Sigmoid colon (tissue), 7 donors: ENCODE results near the gene TOM1. TPM values are rescaled to one million over a fixed set of nuclear protein-coding genes. Genes with fewer than 3 reads are reported as not detected.

Source experiments
- DNase-seq: peaks from one replicate; pipeline ENCODE4 v3.0.0-alpha.2; 2019
- H3K27ac ChIP-seq, 4 donors: fragments of 200-600 bp; sonication (generic); one replicate each; pipeline ENCODE4 v1.5.1; 2016 to 2019; ENCODE audit warnings: mild to moderate bottlenecking in 1 of 4
- H3K27me3 ChIP-seq, 3 donors: fragments of 200-600 bp; sonication (generic); one replicate each; pipeline ENCODE4 v1.5.1; 2019; ENCODE audit warnings: mild to moderate bottlenecking in 1 of 3
- H3K36me3 ChIP-seq, 4 donors: fragments of 200-600 bp; sonication (generic); one replicate each; pipeline ENCODE4 v1.5.1; 2016 to 2019
- H3K4me1 ChIP-seq, 4 donors: fragments of 200-600 bp; sonication (generic); one replicate each; pipeline ENCODE4 v1.5.1; 2017 to 2019
- H3K4me3 ChIP-seq, 4 donors: fragments of 200-600 bp; sonication (generic); one replicate each; pipeline ENCODE4 v1.5.1; 2017 to 2019; ENCODE audit warnings: mild to moderate bottlenecking in 2 of 4, moderate library complexity in 1 of 4
- H3K9me3 ChIP-seq, 4 donors: fragments of 200-600 bp in 3 of 4; sonication (generic) in 3 of 4; one replicate each; pipeline versions ENCODE4 v1.5.1 to v1.6.1; 2013 to 2019
- CTCF ChIP-seq, 4 experiments: fragments of 450-650 bp in 3 of 4; fragments of 200-600 bp in 1 of 4; IDR thresholded peaks; one replicate each; pipeline ENCODE4 v1.5.1; 2016 to 2019; ENCODE audit warnings: antibody characterized with exemption in 4 of 4, mild to moderate bottlenecking in 3 of 4, moderate library complexity in 2 of 4
- EP300 ChIP-seq, 4 donors: sonication (generic); formaldehyde crosslinking; IDR thresholded peaks; one replicate each; pipeline ENCODE4 v1.6.1; 2017; ENCODE audit warnings: antibody characterized with exemption in 4 of 4
- POLR2A ChIP-seq, 2 donors: fragments of 450-650 bp; IDR thresholded peaks; one replicate each; pipeline ENCODE4 v1.6.1; 2016; ENCODE audit warnings: antibody characterized with exemption in 2 of 2, mild to moderate bottlenecking in 2 of 2, moderate library complexity in 2 of 2
- POLR2AphosphoS5 ChIP-seq, 4 donors: sonication (generic); formaldehyde crosslinking; IDR thresholded peaks; one replicate each; pipeline ENCODE4 v1.6.1; 2017; ENCODE audit warnings: antibody characterized with exemption in 4 of 4
- WGBS, 2 donors: extraction: QIAGEN DNeasy Blood & Tissue Kit; methylation state at CpG; one replicate each; pipeline ENCODE4 v1.1.7; 2013; 5-methylcytosine and 5-hydroxymethylcytosine counted together
- intact Hi-C: fragments of 100-400 bp; cut with DNase I; formaldehyde crosslinking; loops from one replicate; pipeline ENCODE4 v1.15.1; 2023
- polyA plus RNA-seq, 3 donors: library from polyadenylated mRNA; stranded (reverse); fragments of 200-250 nt; gene quantifications; one replicate each; pipeline ENCODE4 v1.2.3, GENCODE V29; 2013
- total RNA-seq, 4 donors: library from RNA; depleted of rRNA; stranded (reverse); fragments of >200 nt; gene quantifications; one replicate each; pipeline ENCODE4 v1.1.0, GENCODE V29; 2016
- donor health status: healthy with polysubstance abuse.
- donor health status: Bipolar disorder and iron deficiency.
- donor health status: healthy.

The TOM1 gene
- total and polyA plus RNA-seq, 7 donors, result 32.5 to 66.5 (median 50.8) TPM

- WGBS, 2 donors, result 0% methylated on average over 84 of the region's 84 CpGs
- TF ChIP-seq EP300 (IDR thresholded peaks at IDR 0.05) (no peak), POLR2AphosphoS5 (IDR thresholded peaks at IDR 0.05) (peak in 2 of 4 donors; percentile 17 to 43), POLR2A (IDR thresholded peaks at IDR 0.05) (no peak), CTCF (IDR thresholded peaks at IDR 0.05) (no peak)
- Histone ChIP-seq H3K27me3 (no peaks in the 10 kb centered on the region), H3K36me3 (peaks cover 0 to 5% (median 2%) of the 10 kb centered on the region in 4 donors), H3K27ac (peak within 1 kb of the TSS; percentile 88 to 97 (median 96)), H3K9me3 (no peaks in the 10 kb centered on the region), H3K4me1 (peaks cover 0 to 21% (median 13%) of the 10 kb centered on the region in 4 donors), H3K4me3 (peak within 1 kb of the TSS; percentile 57 to 95 (median 76))
- DNase-seq, result peak; percentile 92
- intact Hi-C loops, result loop anchor here (5.0 kb wide), 1 partner anchor 40 kb away; the partner anchor contains the start of gene TOM1
Measured at GRCh38 chr22:35257321-35258190, 42.1 kb upstream of the TOM1 start, which contains the start of gene HMGXB4. Gene HMGXB4 (plus strand): TSS chr22:35257493. CDS start chr22:35262391, 4,898 bp downstream.

GRCh38 chr22:35258191-35258988, 41.3 kb upstream of the TOM1 start:
- H3K4me1 ChIP-seq, result peaks cover 0 to 21% (median 13%) of the 10 kb centered on the region in 4 donors
- peaks cover 0 to 14% (median 5%) of the 10 kb centered on the region in 4 donors for H3K36me3 ChIP-seq
- intact Hi-C loops, result loop anchor here (5.0 kb wide), 1 partner anchor 39 kb away; the partner anchor contains the start of gene TOM1
- 20 to 43% methylated on average over 23 of the region's 23 CpGs for WGBS, 2 donors
- peak overlapping the region; percentile 57 to 95 (median 76) for H3K4me3 ChIP-seq
- TF ChIP-seq CTCF (IDR thresholded peaks at IDR 0.05), result no peak
- no peak for TF ChIP-seq POLR2AphosphoS5 (IDR thresholded peaks at IDR 0.05)
- no peak for TF ChIP-seq EP300 (IDR thresholded peaks at IDR 0.05)
- TF ChIP-seq POLR2A (IDR thresholded peaks at IDR 0.05), result no peak
- H3K9me3 ChIP-seq, result no peaks in the 10 kb centered on the region
- H3K27ac ChIP-seq, result peak overlapping the region; percentile 88 to 97 (median 96)
- H3K27me3 ChIP-seq, result no peaks in the 10 kb centered on the region
- DNase-seq, result no peak

GRCh38 chr22:35264986-35265385, 34.7 kb upstream of the TOM1 start:
- TF ChIP-seq POLR2AphosphoS5 (IDR thresholded peaks at IDR 0.05) (no peak), CTCF (IDR thresholded peaks at IDR 0.05) (no peak), EP300 (IDR thresholded peaks at IDR 0.05) (no peak), POLR2A (IDR thresholded peaks at IDR 0.05) (no peak)
- Histone ChIP-seq H3K9me3 (no peaks in the 10 kb centered on the region), H3K27ac (no peak overlapping the region), H3K27me3 (no peaks in the 10 kb centered on the region), H3K4me1 (no peaks in the 10 kb centered on the region), H3K4me3 (no peak overlapping the region), H3K36me3 (peaks cover 24 to 77% (median 46%) of the 10 kb centered on the region in 4 donors)
- intact Hi-C loops, result no loop called here
- DNase-seq, result no peak
- WGBS, 2 donors, result 96 to 97% methylated on average over 7 of the region's 7 CpGs

GRCh38 chr22:35266277-35266676, 33.4 kb upstream of the TOM1 start:
- H3K27ac ChIP-seq, result no peak overlapping the region
- intact Hi-C loops, result no loop called here
- no peaks in the 10 kb centered on the region for H3K27me3 ChIP-seq
- H3K9me3 ChIP-seq, result no peaks in the 10 kb centered on the region
- TF ChIP-seq POLR2AphosphoS5 (IDR thresholded peaks at IDR 0.05), result no peak
- TF ChIP-seq EP300 (IDR thresholded peaks at IDR 0.05), result no peak
- no peak for TF ChIP-seq CTCF (IDR thresholded peaks at IDR 0.05)
- TF ChIP-seq POLR2A (IDR thresholded peaks at IDR 0.05), result no peak
- DNase-seq, result no peak
- no peaks in the 10 kb centered on the region for H3K4me1 ChIP-seq
- no peak overlapping the region for H3K4me3 ChIP-seq
- WGBS, 2 donors, result 34 to 73% methylated on average over 3 of the region's 3 CpGs
- H3K36me3 ChIP-seq, result peaks cover 24 to 90% (median 47%) of the 10 kb centered on the region in 4 donors
